ENCODE measurements around the gene ZDHHC8.
A peak's percentile ranks its signal among the peaks of the same experiment; 100 is the strongest.

The ZDHHC8 gene

DNA sequence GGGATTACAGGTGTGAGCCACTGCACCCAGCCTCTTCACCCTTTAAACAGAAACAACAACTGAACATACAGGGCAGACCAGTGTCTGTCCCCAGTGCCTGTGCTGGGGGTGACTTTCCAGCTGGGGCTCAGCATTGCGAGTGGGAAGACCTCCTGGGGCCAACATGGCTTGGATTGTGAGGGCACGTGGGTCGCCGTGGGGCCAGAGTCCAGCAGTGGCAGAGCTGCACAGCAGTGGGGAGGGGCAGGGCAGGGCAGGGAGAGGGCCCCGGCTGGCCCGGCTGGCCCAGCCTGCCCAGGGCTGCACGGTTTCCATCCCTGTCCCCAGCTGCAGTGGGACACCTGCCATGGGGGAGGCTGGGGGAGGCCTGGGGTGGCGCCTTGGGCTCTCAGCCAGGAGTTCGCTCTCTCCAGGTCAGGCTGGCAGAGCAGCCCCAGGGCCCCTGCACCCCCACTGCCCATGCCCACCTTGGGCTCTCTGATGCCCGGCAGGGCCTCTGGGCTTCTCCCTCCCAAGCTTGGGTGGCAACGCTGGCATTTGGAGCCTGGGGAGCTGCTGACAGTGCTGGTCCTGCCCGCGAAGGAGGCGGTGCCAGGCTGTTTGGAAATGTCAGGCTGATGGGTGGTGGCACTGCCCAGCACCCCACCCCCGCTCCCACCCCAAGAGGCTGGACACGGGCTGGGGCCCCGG, 49.7 kb downstream of the ZDHHC8 start:
- DNase-seq = no peak

DNA sequence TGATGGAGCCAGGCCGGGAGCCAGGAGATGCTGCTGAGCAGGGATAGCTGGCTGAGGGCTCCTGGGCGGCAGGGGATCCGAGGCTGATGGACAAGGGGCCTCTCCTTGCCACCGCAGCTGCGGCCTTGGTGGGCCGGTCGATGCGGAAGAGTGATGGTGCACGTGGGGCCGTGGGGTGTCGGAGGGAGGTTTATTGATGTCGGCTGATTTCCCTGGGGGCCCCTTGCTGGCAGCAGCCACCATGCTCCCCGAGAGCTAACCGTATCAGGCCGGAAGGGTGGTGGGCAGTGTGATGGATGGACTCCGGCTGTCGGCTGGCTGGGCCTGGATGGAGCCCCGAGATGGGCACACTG, 50.3 kb downstream of the ZDHHC8 start:
- no peak for DNase-seq

DNA sequence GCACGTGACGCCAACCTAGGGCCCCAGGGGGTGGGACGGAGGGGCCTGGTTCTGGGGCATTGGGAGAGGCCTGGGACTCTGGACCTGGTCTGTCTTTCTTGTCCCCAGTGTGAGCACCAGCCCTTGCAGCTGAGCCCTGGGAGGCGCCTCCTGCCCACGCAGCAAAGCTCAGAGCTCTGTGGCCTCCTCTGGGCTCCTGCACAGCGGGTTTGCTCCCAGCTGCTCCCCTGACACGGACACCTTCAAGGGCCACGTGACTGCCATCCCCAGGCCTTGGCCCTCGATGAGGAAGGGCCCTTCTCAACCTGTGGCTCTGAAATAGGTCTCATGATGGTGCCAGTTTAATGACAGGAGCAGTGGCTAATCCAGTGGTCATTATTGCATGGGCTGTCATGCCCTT, 50.8 kb downstream of the ZDHHC8 start:
- peak; percentile 6 for DNase-seq

DNA sequence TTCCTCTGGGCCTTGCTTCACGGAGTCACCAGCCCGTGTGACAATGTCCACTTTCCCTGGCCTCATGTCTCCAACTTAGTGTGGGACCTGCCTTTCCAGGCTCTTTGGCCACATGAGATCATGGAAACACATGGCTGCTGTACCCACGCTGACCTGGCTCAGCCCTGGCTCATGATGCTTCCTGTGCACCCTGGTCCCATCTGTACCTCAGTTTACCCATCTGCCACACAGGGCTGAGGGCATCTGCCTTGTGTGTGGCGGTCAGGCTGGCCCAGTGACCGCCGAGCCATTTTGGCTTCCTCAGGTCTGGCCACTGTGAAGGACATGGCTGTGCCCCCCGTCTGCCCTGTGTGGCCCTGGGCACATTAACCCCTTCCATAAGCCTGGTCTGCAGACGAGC, 51.5 kb downstream of the ZDHHC8 start:
- DNase-seq = no peak

DNA sequence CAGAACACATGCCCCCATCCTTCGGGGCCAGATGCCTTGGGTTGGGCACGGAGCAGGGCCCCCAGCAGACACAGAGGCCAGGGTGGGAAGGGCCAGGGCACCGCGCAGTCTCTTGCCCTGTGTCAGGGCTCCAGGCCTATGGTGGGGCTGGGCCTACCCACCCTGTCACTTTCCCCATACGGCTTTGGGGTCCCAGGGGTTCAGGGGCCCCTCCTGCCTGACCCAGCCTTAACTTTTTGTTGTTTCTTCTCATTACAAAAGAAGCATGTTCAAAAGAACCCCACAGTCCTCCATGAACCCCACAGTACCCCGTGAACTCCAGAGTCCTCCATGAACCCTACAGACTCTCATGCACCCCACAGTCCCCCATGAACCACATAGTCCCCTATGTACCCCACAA, 52.2 kb downstream of the ZDHHC8 start:
- DNase-seq = no peak

DNA sequence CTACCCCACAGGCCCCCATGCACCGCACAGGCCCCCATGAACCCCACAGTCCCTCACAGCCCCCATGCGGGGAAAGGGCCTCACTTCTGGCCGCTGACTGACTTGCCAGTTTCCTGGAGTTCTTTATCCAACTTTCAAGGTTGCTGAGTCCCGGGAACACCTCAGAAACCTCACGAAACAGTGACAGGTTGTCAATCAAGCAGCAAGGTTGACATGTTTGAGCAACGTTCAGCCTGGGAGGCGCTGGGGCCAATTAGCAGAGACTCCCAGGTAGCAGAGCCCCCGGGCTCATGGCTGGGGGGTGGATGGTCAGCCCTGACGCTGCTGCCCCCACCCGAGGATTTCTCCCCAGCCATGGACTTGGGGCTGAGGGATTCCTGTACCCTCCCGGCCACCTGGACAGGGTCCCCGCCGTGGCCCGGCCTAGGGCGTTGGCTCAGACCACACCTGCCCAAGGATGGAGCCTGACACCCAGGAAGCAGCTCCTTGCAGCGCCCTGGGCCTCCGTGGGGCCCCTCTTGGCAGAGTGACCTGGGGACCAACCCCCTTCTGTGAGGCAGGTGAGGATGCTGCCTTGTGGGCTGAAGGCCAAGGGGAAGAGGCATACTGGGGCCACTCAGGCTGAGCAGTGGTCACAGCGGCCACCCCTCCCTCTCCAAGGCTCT, 53.0 kb downstream of the ZDHHC8 start:
- no peak for DNase-seq

DNA sequence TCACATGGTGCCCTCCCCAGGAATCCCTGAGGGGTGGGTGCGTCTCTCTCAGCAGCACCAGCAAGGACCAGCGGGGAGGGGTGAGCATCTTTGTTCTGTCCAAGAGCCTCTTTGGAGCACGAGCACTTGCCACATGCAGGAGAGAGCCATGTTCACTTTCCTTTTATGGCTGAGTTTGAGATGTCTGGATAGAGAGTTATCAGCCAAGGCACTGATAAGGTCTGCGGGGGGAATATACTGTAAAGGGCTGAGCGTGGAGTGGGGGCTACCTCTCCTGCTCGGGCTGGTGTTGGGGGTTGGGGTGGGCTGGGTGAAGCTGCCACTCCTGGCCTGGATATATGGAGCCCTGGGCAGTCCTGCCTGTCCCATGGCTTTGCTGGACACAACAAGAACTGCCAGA, 54.1 kb downstream of the ZDHHC8 start:
- DNase-seq = no peak

DNA sequence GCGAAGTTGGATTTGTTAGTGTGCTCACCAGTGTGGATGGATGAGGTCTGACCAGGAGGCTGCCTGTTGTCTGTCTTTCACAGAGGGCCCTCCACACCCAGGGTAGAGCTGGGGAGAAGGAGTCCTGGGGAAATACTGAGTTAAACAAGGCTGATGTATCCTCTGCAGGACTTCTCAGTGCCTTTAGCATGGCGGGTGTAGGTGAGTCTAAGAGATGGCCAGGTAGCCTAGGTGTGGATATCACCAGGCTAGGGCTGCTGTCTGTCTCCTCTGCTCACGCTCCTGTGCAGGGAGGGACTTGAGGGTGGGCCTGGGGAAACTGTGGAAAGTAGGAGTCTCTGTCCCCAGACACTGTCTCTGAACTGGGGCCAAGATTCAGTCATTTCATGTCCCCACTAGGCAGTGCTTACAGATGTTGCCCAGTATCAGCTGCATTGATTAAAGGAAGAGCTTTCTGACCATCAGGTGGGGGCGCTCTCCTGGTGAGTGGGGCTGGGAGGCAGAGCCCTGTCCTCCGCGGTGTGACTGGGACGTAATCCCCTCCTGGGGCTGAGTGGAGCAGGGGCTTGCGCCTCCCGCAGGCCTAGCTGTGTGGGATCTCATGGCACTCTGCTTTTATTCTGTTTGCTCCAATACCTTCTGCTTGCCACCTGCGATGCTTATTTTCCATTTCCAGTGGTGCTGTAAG, 54.7 kb downstream of the ZDHHC8 start:
- DNase-seq = no peak

DNA sequence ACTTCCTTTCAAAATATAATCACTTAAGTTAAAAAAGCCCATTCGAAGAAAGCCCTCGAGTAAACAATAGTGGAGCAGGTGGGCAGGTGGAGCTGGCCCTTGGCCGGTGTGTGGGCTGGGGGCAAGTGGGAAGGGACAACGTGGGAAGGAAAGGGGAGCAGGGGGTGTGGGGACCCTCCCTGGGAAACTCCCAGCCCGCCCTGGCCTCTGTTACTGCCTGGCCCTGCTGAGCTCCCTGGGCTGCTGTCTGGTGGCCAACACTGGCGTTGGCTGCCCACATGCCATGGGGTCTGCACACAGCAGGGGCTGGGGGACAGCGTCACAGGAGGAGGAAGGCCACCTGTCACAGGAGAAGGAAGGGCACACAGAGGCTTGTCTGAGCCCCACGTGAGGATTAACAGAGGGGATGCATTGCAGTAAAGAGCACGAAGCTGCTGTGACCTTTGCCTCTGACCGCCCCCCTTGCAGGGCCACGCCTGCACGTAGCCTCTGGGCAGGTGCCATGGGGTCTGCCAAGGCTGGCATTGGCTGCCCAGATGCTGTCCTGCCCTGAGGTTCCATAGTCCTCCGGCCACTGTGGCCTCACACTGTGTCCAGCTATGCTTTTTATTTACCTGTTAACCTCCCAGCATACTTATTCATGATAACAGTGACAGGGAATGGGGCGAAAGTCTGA, 55.4 kb downstream of the ZDHHC8 start:
- no peak for DNase-seq

DNA sequence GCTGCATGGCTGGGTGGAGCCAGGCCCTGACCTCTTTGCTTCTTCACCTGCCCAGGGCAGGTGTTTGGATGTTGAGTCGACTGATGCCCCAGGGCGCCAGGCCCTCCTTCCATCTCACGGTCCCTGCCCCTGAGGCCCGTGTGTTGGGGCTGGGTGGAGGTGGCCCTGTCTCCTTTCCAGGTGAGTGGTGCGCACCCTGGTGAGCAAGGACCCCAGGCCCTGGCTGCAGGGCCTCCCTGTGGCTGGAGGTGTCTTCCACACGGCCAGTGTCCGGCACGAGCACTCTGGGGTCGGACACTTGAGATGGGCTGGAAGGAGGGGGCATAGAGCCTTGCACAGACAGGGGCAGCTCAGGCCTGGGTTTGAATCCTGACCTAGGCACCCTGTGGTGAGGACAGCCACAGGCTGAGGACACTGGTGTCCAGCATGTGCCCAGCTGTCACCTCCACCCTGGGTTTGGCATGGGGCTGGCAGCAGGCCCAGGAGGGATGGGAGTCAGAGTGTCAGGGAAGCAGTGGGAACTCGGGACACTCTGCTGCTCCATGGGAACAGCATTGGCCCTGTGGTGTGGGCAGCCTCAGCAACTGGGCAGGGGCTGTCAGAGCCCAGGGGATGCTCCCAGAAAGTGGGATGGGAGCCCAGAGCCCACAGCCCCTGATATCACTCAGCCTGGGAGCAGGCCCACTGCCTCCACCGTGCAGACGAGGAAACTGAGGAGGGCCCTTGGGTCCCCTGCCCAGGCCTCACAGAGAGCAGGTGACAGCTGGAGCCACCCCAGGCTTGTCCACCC, 56.4 kb downstream of the ZDHHC8 start:
- no peak for DNase-seq

DNA sequence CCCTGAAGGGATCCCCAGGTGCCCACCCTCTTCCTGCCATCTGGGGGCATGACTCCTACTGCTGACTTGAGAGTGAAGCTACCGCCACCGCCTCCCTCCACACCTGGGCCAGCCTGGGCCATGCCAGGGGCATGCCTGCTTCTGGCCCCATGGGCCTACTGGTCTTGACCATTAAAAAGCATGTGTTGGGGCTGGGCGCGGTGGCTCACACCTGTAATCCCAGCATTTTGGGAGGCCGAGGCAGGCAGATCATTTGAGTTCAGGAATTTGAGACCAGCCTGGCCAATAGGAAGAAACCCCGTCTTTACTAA, 56.9 kb downstream of the ZDHHC8 start:
- DNase-seq = no peak

DNA sequence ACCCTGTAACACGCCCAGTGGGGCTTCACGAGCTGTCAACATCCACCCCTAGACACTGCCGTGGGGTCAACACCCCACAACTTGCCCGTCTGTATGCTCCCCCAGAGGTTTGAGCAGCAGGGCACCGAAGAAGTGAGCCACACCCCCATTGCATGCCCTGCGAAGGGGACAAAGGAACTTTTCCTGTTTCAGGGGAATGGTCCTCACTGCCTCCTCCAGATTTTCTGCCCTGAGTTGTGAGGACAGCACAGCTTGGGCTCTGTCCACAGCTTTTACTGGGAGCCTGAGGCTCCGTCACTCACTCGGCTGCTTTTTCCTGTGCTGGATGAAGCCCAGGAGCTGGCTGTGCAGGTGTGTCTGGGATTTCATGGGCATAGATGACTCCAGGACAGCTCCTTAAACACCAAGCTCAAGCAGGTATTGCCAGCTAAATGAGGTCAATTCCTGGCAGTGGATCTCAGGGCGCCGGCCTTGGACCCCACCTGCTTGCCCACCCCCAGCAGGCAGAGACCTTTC, 59.5 kb downstream of the ZDHHC8 start:
- DNase-seq = no peak

DNA sequence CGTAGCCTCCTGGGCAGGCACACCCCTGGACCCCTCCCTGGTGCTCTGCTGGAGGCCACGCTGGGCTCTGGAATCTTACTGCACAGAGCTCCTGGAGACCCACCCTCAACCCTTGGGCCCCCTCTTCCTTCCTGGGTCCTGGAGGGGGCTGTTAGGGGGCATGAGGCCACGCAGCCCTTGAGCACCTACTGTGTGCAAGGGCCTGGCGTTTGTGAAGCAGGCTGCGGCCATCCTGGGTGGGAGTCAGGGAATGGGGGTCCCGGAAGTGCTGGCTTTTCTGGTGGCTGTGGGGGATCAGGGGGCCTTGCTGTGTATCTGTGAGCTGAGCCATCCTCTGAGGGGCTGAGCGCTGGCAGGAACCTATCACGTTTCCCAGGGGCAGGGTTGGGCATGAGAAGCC, 60.2 kb downstream of the ZDHHC8 start:
- DNase-seq = no peak

DNA sequence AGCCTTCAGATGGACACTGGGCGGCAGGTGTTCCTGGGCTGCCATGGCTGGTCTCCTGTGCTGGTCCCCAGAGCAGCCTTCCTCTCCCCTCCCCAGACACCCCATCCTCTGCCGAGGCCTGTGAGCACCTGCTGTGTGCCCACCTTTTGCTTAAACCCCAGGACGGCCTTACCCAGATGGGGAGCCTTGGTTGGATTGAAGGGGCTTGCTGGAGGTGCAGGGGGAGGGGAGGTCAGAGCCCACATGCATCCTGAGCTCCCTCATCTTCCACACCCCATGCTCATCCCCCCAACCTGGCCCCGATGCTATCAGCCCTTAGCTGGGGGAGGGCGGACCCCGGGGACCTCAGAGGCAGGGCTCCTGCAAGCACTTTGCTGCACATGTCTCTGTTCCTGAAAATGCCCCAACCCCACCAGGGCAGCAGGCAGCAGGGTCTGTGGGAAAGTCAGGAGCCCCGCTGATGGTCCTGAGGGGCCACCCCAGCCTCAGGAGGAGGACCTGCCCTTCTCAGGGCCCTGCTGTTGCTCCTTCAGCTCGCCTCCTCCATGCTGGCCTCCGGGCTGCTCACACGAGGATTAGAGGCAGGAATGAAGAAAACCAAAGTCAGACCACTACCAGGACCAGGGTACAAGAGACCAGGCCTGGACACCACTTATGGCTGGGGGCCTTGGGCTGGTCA, 60.8 kb downstream of the ZDHHC8 start:
- DNase-seq = no peak

DNA sequence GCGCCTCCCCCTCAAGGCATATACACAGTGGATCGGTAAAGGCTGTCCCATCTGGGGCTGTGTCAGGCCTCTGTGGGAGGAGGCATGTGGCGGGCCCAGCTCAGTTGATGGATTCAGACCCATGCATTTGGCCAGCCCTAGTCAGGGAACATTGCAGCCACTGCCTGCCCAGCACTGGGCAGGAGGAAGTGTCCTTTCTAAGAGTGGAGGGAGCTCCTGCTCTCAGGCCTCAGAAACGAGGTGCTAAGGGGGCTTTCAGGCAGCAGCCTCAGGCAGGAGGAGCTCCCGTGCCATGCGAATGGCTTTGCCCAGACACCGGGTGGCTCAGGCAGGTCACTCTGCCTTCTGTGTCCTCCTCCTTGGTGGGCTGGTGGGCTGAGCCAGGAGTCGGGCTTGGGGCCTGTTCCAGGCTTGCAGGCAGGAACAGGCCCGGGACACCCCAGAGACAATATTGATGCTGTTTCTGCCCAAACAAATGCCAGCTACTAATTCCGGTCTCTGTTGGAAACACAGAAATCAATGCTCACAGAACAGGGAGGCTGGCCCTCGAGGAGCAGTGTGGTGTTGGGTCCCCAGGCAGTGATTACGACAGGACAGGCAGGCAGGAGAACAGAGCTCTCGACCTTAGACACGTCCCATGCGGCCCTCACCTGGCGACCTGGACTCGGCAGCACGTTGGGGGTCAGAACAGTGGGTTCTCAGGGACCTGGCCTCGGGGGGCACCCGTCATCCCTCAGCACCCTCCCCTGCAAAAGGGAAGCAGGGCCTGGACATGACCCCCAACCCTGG, 61.6 kb downstream of the ZDHHC8 start:
- DNase-seq = no peak

DNA sequence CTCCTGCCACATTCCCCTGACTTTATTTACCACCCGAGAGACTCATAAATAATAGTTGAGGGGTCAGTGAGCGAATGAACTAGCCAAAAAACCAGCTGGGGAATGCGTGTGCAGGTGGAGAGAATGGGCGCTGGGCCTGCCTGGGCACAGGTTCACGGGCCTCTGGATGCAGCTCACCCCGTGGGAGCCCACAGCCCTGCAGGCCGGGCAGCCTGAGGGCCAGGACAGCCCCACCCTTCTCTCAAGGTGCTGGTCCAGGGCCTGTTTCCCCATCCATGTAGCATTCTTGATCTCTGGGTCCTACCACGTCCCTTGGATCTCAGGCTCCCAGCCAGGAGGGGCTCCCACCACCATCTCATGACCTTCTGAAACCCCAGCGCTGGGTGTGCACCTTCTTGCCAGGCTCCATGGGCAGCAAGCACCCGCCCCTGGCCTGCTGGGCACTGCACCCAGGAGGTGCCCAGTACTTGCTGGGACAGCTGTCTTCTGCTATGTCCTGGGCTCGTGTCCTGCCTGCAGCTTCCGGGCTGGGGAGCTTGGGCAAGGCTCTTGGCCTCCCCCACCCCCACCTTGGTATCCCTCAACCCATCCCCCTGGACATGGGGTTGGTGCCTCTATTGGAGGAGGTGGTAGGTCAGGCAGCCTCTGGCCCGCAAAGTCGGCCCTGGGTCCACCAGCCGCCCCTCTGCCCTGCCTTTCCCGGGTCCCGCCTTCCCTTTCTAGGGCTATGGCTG, 62.3 kb downstream of the ZDHHC8 start:
- no peak for DNase-seq

DNA sequence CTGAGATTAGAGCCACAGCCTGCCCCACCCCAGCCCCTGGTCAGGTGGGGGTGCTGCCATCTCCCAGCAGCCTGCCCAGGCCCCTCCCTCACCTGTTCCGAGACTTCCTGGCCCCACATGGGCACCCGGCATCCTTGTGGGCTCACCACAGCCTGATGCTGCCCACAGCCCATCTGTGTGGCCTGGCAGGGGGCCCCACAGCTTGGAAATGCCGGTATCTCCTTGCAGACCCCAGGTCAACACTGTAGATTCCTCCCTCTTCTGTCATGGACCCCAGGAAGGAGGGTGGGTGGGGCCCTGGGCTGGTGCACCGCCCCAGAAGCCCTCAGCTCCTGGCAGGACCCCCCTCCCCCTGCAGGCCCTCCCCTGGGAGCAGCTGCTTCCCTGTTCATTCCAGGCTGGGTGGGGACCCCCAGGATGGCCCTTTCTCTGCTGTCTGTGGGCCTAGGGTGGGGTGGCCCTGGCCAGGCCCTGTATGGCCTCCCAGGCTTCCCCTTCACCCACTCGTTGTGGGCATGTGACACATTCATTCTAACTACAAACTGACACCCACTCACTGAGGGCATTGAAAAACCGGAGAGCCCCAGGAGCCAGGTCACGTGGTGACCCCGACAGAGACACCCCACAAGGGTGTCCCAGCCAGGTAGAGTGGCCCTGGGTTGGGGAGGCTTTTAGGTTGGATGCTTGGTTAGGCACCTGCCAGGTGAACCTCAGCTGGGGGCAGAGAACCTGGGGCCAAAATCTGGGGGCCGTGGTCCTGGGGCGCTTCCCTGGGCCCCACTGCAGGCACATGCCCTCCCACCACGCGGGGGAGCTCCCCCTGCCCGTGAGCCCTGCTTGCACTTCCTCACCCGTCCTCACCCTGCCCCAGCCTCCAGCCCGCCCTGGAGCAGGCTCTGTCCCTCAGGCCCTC, 63.3 kb downstream of the ZDHHC8 start:
- DNase-seq = peak; percentile 47

DNA sequence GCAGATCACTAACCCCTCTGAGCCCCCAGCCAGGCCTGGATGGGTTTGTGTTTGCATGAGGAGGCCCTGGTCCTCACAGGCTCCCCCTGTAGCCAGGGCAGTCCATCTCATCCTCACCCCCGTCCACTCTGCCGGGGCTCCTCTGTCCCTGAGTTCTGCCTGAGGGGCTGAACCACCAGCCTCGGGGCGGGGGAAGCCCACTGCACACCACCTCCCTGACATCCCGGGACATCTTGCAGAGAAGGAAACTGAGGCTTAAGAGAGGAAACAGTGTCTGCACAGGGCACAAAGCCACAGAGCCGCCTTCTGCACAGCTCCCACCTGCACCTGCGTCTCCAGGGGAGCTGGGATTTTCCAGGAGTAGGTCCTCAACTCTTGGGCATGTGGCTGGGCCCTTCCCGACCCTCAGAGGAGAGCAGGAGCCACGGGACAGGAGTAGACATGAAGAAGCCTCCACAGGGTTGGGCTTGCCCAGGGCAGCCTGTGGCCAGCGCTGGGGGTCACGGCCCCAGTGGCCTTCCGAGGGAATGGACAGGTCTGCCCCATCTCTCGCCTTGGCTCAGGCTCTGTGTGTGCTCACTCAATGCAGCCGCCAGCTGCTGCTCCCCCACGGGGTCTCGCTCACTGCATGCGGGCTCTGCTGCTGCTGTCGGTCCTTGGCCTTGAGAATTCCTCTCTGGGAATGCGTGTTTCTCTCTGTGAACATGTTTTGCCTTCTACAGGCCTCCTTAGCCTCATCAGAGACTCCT, 64.7 kb downstream of the ZDHHC8 start:
- DNase-seq = no peak

All from inflammatory macrophage treated with lipopolysaccharide for 4 hours (primary cell).